Kidney (tissue), 14 donors: ENCODE results near the gene BRI3BP. TPM values are rescaled to one million over a fixed set of nuclear protein-coding genes. Genes with fewer than 3 reads are reported as not detected.

Experiments used
- DNase-seq, 5 donors: peaks; one replicate each; pipeline ENCODE4 v3.0.0-alpha.2; 2013 to 2020
- FAIRE-seq: peaks from 2 replicates; lab custom pipeline; 2012; peaks lifted over from hg19 to GRCh38; lab: Jason Lieb, UNC
- H3K27ac ChIP-seq, 2 donors: one replicate each; pipeline ENCODE4 v1.7.0; 2013; ENCODE audit warnings: low read depth in 2 of 2, low read length in 2 of 2, inconsistent platforms in 1 of 2
- H3K27me3 ChIP-seq: one replicate; pipeline ENCODE4 v1.7.1; 2013; ENCODE audit warnings: low read length, inconsistent platforms; ENCODE audit not compliant: control insufficient read depth, insufficient read depth
- H3K36me3 ChIP-seq, 3 donors: one replicate each; pipeline versions ENCODE4 v1.7.0 to v1.7.1; 2013; ENCODE audit warnings: low read length in 3 of 3, control low read depth in 1 of 3, inconsistent platforms in 1 of 3; ENCODE audit not compliant: insufficient read depth in 3 of 3, control insufficient read depth in 2 of 3
- H3K4me1 ChIP-seq, 3 donors: one replicate each; pipeline versions ENCODE4 v1.7.0 to v1.7.1; 2013; ENCODE audit warnings: low read length in 3 of 3, inconsistent platforms in 1 of 3, low read depth in 1 of 3; ENCODE audit not compliant: control insufficient read depth in 2 of 3, insufficient read depth in 2 of 3
- H3K4me3 ChIP-seq, 3 donors: one replicate each; pipeline versions ENCODE4 v1.7.0 to v1.8.1; 2013; ENCODE audit warnings: low read length in 3 of 3, control low read depth in 1 of 3, inconsistent platforms in 1 of 3
- H3K9ac ChIP-seq, 3 donors: one replicate each; pipeline versions ENCODE4 v1.7.0 to v1.7.1; 2013; ENCODE audit warnings: low read length in 3 of 3, control low read depth in 1 of 3, inconsistent platforms in 1 of 3
- H3K9me3 ChIP-seq, 3 donors: one replicate each; pipeline versions ENCODE4 v1.7.0 to v1.7.1; 2013; ENCODE audit warnings: low read length in 3 of 3, control low read depth in 1 of 3, inconsistent platforms in 1 of 3; ENCODE audit not compliant: control insufficient read depth in 2 of 3, insufficient read depth in 1 of 3
- CTCF ChIP-seq: IDR thresholded peaks from 3 replicates; pipeline ENCODE4 v1.5.1; 2012; ENCODE audit warnings: mild to moderate bottlenecking, moderate library complexity, borderline replicate concordance; ENCODE audit not compliant: insufficient read depth; ENCODE audit errors: extremely low read depth
- intact Hi-C: fragments of 100-400 bp; cut with DNase I; formaldehyde crosslinking; loops from one replicate; pipeline ENCODE4 v1.11.1; 2022
- polyA plus RNA-seq: library from polyadenylated mRNA; stranded (reverse); fragments of 350-450 nt; fragmentation: Illumina TruSeq; extraction: RNeasy Lipid Tissue Mini Kit (QIAGEN cat#74804); gene quantifications from one replicate; pipeline ENCODE4 v1.2.3, GENCODE V29; 2014; ENCODE audit warnings: low read depth, low replicate concordance; ENCODE audit not compliant: insufficient read depth
- total RNA-seq: library from RNA; stranded (reverse); fragmentation: NEBNext Ultra II Directional; extraction: Animal tissue kit (Norgen Biotek cat#: 25700); gene quantifications from one replicate; pipeline ENCODE4 v1.2.1, GENCODE V29; 2021
- donor health status: control.
- donor health status: control.
- donor health status: control.
- donor health status: control.
- donor health status: control.
- donor health status: DM: yes; HTN: yes; CAD: no.
- donor health status: Normal renal cell carcinoma (clear cell type).

The BRI3BP gene
- total and polyA plus RNA-seq, 2 donors from 2014 or later, result 6.8 to 8.8 TPM

GRCh38 chr12:125006365-125006764 is 12.9 kb downstream of the BRI3BP start:
- Histone ChIP-seq H3K4me1 (no peaks in the 10 kb centered on the region), H3K9ac (no peak overlapping the region), H3K36me3 (no peaks in the 10 kb centered on the region), H3K9me3 (no peaks in the 10 kb centered on the region), H3K27ac (no peak overlapping the region), H3K27me3 (no peaks in the 10 kb centered on the region), H3K4me3 (no peak overlapping the region)
- DNase-seq (peak; percentile 30 to 66 (median 59)), FAIRE-seq (no peak)
- TF ChIP-seq CTCF, result no peak
- intact Hi-C loops, result no loop called here

GRCh38 chr12:125013816-125014442 is 20.5 kb downstream of the BRI3BP start:
- DNase-seq (no peak), FAIRE-seq (no peak)
- Histone ChIP-seq H3K27me3 (no peaks in the 10 kb centered on the region), H3K9ac (no peak overlapping the region), H3K27ac (no peak overlapping the region), H3K36me3 (peaks cover 0 to 3% (median 0%) of the 10 kb centered on the region in 3 donors), H3K9me3 (no peaks in the 10 kb centered on the region), H3K4me1 (no peaks in the 10 kb centered on the region), H3K4me3 (no peak overlapping the region)
- no peak for TF ChIP-seq CTCF
- intact Hi-C loops, result no loop called here

GRCh38 chr12:125014526-125014925 is 21.1 kb downstream of the BRI3BP start:
- intact Hi-C loops, result no loop called here
- H3K4me1 ChIP-seq, result no peaks in the 10 kb centered on the region
- H3K9ac ChIP-seq, result no peak overlapping the region
- no peaks in the 10 kb centered on the region for H3K9me3 ChIP-seq
- no peaks in the 10 kb centered on the region for H3K27me3 ChIP-seq
- peaks cover 0 to 3% (median 0%) of the 10 kb centered on the region in 3 donors for H3K36me3 ChIP-seq
- FAIRE-seq (no peak), DNase-seq (no peak)
- no peak for TF ChIP-seq CTCF
- no peak overlapping the region for H3K4me3 ChIP-seq
- no peak overlapping the region for H3K27ac ChIP-seq
